Mesenchymal stem cell (in vitro differentiated cells and primary cell): ENCODE measurements around the gene RPL28.

Experiments used
- DNase-seq: peaks from one replicate; pipeline ENCODE4 v3.0.0-alpha.2; 2013
- H2AFZ ChIP-seq: one replicate; pipeline ENCODE4 v1.6.1; 2013; ENCODE audit warnings: low read depth, mild to moderate bottlenecking, control low read depth, inconsistent platforms, low read length, moderate library complexity
- H2AK5ac ChIP-seq: 2 replicates; pipeline ENCODE4 v1.6.1; 2013; ENCODE audit warnings: low read length, moderate library complexity, mild to moderate bottlenecking, inconsistent platforms; ENCODE audit not compliant: severe bottlenecking
- H2BK120ac ChIP-seq: one replicate; pipeline ENCODE4 v1.6.1; 2013; ENCODE audit warnings: low read depth, mild to moderate bottlenecking, inconsistent platforms, low read length, moderate library complexity
- H2BK12ac ChIP-seq, 2 experiments: one replicate each; pipeline ENCODE4 v1.6.1; 2013; ENCODE audit warnings: inconsistent platforms in 2 of 2, low read length in 2 of 2, mild to moderate bottlenecking in 2 of 2, moderate library complexity in 2 of 2, control low read depth in 1 of 2
- H2BK15ac ChIP-seq: one replicate; pipeline ENCODE4 v1.6.1; 2013; ENCODE audit warnings: mild to moderate bottlenecking, low read depth, inconsistent platforms; ENCODE audit not compliant: poor library complexity, severe bottlenecking
- H2BK5ac ChIP-seq: 2 replicates; pipeline ENCODE4 v1.6.1; 2013; ENCODE audit warnings: low read depth, mild to moderate bottlenecking, low read length, control low read depth, inconsistent platforms; ENCODE audit not compliant: poor library complexity, severe bottlenecking
- H3K14ac ChIP-seq, 2 experiments: one replicate each; pipeline ENCODE4 v1.6.1; 2013; ENCODE audit warnings: inconsistent platforms in 2 of 2, low read length in 2 of 2, control low read depth in 1 of 2, mild to moderate bottlenecking in 1 of 2, moderate library complexity in 1 of 2
- H3K18ac ChIP-seq, 2 experiments: one replicate each; pipeline ENCODE4 v1.6.1; 2013; ENCODE audit warnings: inconsistent platforms in 2 of 2, low read length in 2 of 2, control low read depth in 1 of 2, low read depth in 1 of 2, mild to moderate bottlenecking in 1 of 2
- H3K23ac ChIP-seq, 2 experiments: one replicate each; pipeline ENCODE4 v1.6.1; 2013; ENCODE audit warnings: inconsistent platforms in 2 of 2, low read length in 2 of 2, mild to moderate bottlenecking in 2 of 2, moderate library complexity in 2 of 2, control low read depth in 1 of 2
- H3K27ac ChIP-seq: 2 replicates; pipeline ENCODE4 v1.5.1; 2013; ENCODE audit warnings: mild to moderate bottlenecking, moderate library complexity, low read length, control low read depth, inconsistent platforms; ENCODE audit not compliant: poor library complexity, severe bottlenecking
- H3K27me3 ChIP-seq, 2 experiments: 2 replicates each; pipeline versions ENCODE4 v1.6.1 to v1.7.0; 2013; ENCODE audit warnings: low read length in 2 of 2, mild to moderate bottlenecking in 2 of 2, moderate library complexity in 2 of 2, control low read depth in 1 of 2, inconsistent platforms in 1 of 2; ENCODE audit not compliant: control insufficient read depth in 1 of 2, insufficient read depth in 1 of 2
- H3K36me3 ChIP-seq, 2 experiments: 2 replicates each; pipeline versions ENCODE4 v1.6.1 to v1.7.0; 2013; ENCODE audit warnings: low read length in 2 of 2, control low read depth in 1 of 2, inconsistent platforms in 1 of 2, low read depth in 1 of 2, mild to moderate bottlenecking in 1 of 2; ENCODE audit not compliant: insufficient read depth in 2 of 2, control insufficient read depth in 1 of 2
- H3K4ac ChIP-seq, 2 experiments: one replicate each; pipeline ENCODE4 v1.6.1; 2013; ENCODE audit warnings: inconsistent platforms in 2 of 2, low read length in 2 of 2, mild to moderate bottlenecking in 2 of 2, moderate library complexity in 2 of 2, control low read depth in 1 of 2, low read depth in 1 of 2
- H3K4me1 ChIP-seq: 2 replicates; pipeline ENCODE4 v1.6.1; 2013; ENCODE audit warnings: low read depth, low read length, control low read depth; ENCODE audit not compliant: control insufficient read depth, insufficient read depth
- H3K4me2 ChIP-seq: 2 replicates; pipeline ENCODE4 v1.6.1; 2013; ENCODE audit warnings: low read length, mild to moderate bottlenecking, inconsistent platforms; ENCODE audit not compliant: poor library complexity, severe bottlenecking
- H3K4me3 ChIP-seq, 2 experiments: 2 replicates each; pipeline versions ENCODE4 v1.5.1 to v1.7.0; 2013; ENCODE audit warnings: low read length in 2 of 2, mild to moderate bottlenecking in 2 of 2, control low read depth in 1 of 2, low read depth in 1 of 2; ENCODE audit not compliant: insufficient read depth in 1 of 2
- H3K79me1 ChIP-seq: replicated peaks from 2 replicates; pipeline ENCODE4 v1.6.1; 2013; ENCODE audit warnings: mild to moderate bottlenecking, control low read depth, low read length, inconsistent platforms; ENCODE audit not compliant: poor library complexity, severe bottlenecking
- H3K9ac ChIP-seq: 2 replicates; pipeline ENCODE4 v1.7.0; 2013; ENCODE audit warnings: mild to moderate bottlenecking, low read length, moderate library complexity
- H3K9me3 ChIP-seq: 2 replicates; pipeline ENCODE4 v1.7.0; 2013; ENCODE audit warnings: mild to moderate bottlenecking, low read length; ENCODE audit not compliant: control insufficient read depth
- H4K8ac ChIP-seq: one replicate; pipeline ENCODE4 v1.6.1; 2013; ENCODE audit warnings: inconsistent platforms, mild to moderate bottlenecking, low read length, moderate library complexity
- H4K91ac ChIP-seq: one replicate; pipeline ENCODE4 v1.6.1; 2013; ENCODE audit warnings: mild to moderate bottlenecking, low read length, inconsistent platforms
- WGBS: methylation state at CpG from one replicate; pipeline ENCODE4 v1.1.7; 2013; ENCODE audit warnings: mixed read lengths; 5-methylcytosine and 5-hydroxymethylcytosine counted together

Gene RPL28

DNA sequence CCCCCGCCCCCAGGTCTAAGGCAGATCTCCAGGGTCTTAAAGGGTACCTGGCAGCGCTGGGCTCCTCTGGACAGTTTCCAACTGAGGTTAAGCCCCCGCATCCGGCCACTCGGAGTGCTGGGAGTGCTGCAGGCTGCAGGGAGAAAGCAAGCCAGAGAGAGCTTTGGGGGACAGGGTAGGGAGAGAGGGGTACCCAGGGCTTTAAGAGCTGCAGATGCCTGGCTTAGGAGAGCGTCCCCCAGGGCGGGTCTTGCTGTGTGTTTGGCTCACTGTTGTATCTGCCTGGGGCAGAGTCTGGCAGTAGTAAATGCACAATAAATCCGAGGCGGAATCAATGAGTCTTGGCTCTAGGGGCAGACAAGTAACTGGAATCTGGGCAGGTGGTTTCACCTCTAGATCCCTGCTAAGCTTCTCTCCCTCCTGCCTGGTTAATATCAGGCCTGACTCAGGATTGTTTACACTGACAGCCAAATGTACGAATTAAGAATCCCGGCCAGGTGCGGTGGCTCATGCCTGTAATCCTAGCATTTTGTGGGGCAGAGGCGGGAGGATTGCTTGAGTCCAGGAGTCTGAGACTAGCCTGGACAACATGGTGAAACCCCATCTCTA lies 30.4 kb upstream of the RPL28 start:
- Histone ChIP-seq H3K9me3 (no peaks in the 10 kb centered on the region), H3K9ac (no peak overlapping the region), H3K18ac (no peak overlapping the region), H2BK12ac (no peak overlapping the region), H3K4me1 (peaks cover 24% of the 10 kb centered on the region), H2AFZ (no peak overlapping the region), H3K79me1 (no peaks in the 10 kb centered on the region), H3K23ac (no peak overlapping the region), H4K91ac (no peak overlapping the region), H2BK120ac (no peak overlapping the region), H2BK15ac (no peak overlapping the region), H3K36me3 (peaks cover 0 to 3% of the 10 kb centered on the region in 2 experiments), H2BK5ac (no peak overlapping the region), H3K27ac (no peak overlapping the region), H3K4ac (no peak overlapping the region), H4K8ac (no peak overlapping the region), H3K27me3 (peaks cover 49 to 68% of the 10 kb centered on the region in 2 experiments), H3K14ac (no peak overlapping the region), H2AK5ac (no peak overlapping the region), H3K4me2 (no peak overlapping the region), H3K4me3 (no peak overlapping the region)
- WGBS: 54% methylated on average over 12 of the region's 13 CpGs
- DNase-seq: no peak

DNA sequence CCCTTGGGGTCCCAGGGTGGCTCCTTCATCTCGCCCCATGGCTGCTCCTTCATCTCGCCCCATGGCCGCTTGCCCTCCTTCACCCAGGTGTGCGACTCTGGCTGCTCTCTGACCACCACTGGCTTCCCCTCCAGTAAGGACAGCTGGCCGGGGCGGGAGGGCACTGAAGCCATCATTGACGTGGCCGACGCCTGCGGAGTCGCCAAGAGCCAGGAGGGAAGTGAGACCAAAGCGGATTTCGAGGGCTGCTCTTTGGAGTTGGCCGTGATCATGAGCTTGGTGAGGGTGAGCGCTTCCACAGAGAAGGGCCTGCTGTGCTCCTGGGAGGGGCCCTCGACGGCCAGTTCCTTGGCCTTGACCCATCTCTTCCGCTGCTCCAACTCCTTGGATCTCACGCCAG lies 27.2 kb upstream of the RPL28 start:
- Histone ChIP-seq H3K4me2 (no peak overlapping the region), H3K27ac (no peak overlapping the region), H2BK15ac (no peak overlapping the region), H3K9me3 (no peaks in the 10 kb centered on the region), H4K8ac (no peak overlapping the region), H2AFZ (no peak overlapping the region), H2AK5ac (no peak overlapping the region), H2BK120ac (no peak overlapping the region), H3K4me3 (no peak overlapping the region), H3K4ac (no peak overlapping the region), H3K14ac (no peak overlapping the region), H3K4me1 (peaks cover 24% of the 10 kb centered on the region), H3K18ac (no peak overlapping the region), H3K27me3 (peaks cover 27 to 38% of the 10 kb centered on the region in 2 experiments), H3K9ac (no peak overlapping the region), H2BK12ac (no peak overlapping the region), H4K91ac (no peak overlapping the region), H3K36me3 (peaks cover 0 to 3% of the 10 kb centered on the region in 2 experiments), H3K79me1 (no peaks in the 10 kb centered on the region), H2BK5ac (no peak overlapping the region), H3K23ac (no peak overlapping the region)
- 85% methylated on average over 19 of the region's 19 CpGs for WGBS
- no peak for DNase-seq

- H3K4me2 ChIP-seq: no peak overlapping the region
- H4K91ac ChIP-seq: no peak overlapping the region
- H3K79me1 ChIP-seq: no peaks in the 10 kb centered on the region
- H3K4ac ChIP-seq: no peak overlapping the region
- H3K18ac ChIP-seq: no peak overlapping the region
- no peak overlapping the region for H3K14ac ChIP-seq
- H3K23ac ChIP-seq: no peak overlapping the region
- H3K4me3 ChIP-seq: no peak overlapping the region
- H3K27ac ChIP-seq: no peak overlapping the region
- peaks cover 22 to 32% of the 10 kb centered on the region in 2 experiments for H3K27me3 ChIP-seq
- no peaks in the 10 kb centered on the region for H3K9me3 ChIP-seq
- DNase-seq: no peak
- no peak overlapping the region for H2BK5ac ChIP-seq
- no peak overlapping the region for H2AK5ac ChIP-seq
- no peak overlapping the region for H2BK15ac ChIP-seq
- 91% methylated on average over 31 of the region's 32 CpGs for WGBS
- no peak overlapping the region for H2BK12ac ChIP-seq
- no peak overlapping the region for H4K8ac ChIP-seq
- H2BK120ac ChIP-seq: no peak overlapping the region
- H3K36me3 ChIP-seq: peaks cover 0 to 3% of the 10 kb centered on the region in 2 experiments
- H2AFZ ChIP-seq: no peak overlapping the region
- peaks cover 23% of the 10 kb centered on the region for H3K4me1 ChIP-seq
- H3K9ac ChIP-seq: no peak overlapping the region
Observed at GRCh38 chr19:55358943-55359908, 26.5 kb upstream of the RPL28 start.

- H3K14ac ChIP-seq: no peak overlapping the region
- H2BK12ac ChIP-seq: no peak overlapping the region
- no peak overlapping the region for H3K23ac ChIP-seq
- no peak overlapping the region for H3K4me3 ChIP-seq
- no peak overlapping the region for H3K27ac ChIP-seq
- no peak overlapping the region for H3K18ac ChIP-seq
- H3K4ac ChIP-seq: no peak overlapping the region
- H3K4me1 ChIP-seq: peaks cover 20% of the 10 kb centered on the region
- H3K27me3 ChIP-seq: peaks cover 12 to 21% of the 10 kb centered on the region in 2 experiments
- H2BK5ac ChIP-seq: no peak overlapping the region
- no peak overlapping the region for H2BK120ac ChIP-seq
- no peak for DNase-seq
- H3K9me3 ChIP-seq: no peaks in the 10 kb centered on the region
- H3K4me2 ChIP-seq: no peak overlapping the region
- peaks cover 0 to 15% of the 10 kb centered on the region in 2 experiments for H3K36me3 ChIP-seq
- 93% methylated on average over 14 of the region's 16 CpGs for WGBS
- no peaks in the 10 kb centered on the region for H3K79me1 ChIP-seq
- H3K9ac ChIP-seq: no peak overlapping the region
- no peak overlapping the region for H2BK15ac ChIP-seq
- H2AK5ac ChIP-seq: no peak overlapping the region
- no peak overlapping the region for H4K8ac ChIP-seq
- no peak overlapping the region for H2AFZ ChIP-seq
- H4K91ac ChIP-seq: no peak overlapping the region
Observed at GRCh38 chr19:55360902-55361301, 24.8 kb upstream of the RPL28 start.
